Measurements from ENCODE around the gene LETMD1.

- TF ChIP-seq ZBTB1 (CRISPR knock-in tag; IDR thresholded peaks at IDR 0.05; ENCODE audit: borderline replicate concordance, low read depth) (no peak), ZFP36 (IDR thresholded peaks at IDR 0.05; ENCODE audit: low read depth, low read length, partially characterized antibody) (no peak), ZNF24 (IDR thresholded peaks at IDR 0.05) (no peak), EZH2 (IDR thresholded peaks at IDR 0.05; ENCODE audit: borderline replicate concordance, low read depth, low read length) (no peak), ZNF143 (CRISPR knock-in tag; IDR thresholded peaks at IDR 0.05) (no peak), ETV6 (IDR thresholded peaks at IDR 0.05; ENCODE audit: borderline replicate concordance in 1 of 2, low read depth in 2 of 2, low read length in 1 of 2) (no peak), ETV6 (CRISPR knock-in tag; IDR thresholded peaks at IDR 0.05; ENCODE audit: borderline replicate concordance) (no peak), MYC (IDR thresholded peaks at IDR 0.05; ENCODE audit: low read depth, low read length) (no peak), MYC (CRISPR knock-in tag; IDR thresholded peaks at IDR 0.05; ENCODE audit: borderline replicate concordance, low read depth) (no peak), POLR2A (conservative IDR thresholded peaks at IDR 0.05) (no peak), SAP30 (IDR thresholded peaks at IDR 0.05; ENCODE audit: borderline replicate concordance, insufficient read depth, low read depth, low read length, poor library complexity, severe bottlenecking) (no peak), RBM25 (IDR thresholded peaks at IDR 0.05; ENCODE audit: low read depth, low read length, severe bottlenecking) (no peak)
- TF ChIP-seq, protein P1, sequence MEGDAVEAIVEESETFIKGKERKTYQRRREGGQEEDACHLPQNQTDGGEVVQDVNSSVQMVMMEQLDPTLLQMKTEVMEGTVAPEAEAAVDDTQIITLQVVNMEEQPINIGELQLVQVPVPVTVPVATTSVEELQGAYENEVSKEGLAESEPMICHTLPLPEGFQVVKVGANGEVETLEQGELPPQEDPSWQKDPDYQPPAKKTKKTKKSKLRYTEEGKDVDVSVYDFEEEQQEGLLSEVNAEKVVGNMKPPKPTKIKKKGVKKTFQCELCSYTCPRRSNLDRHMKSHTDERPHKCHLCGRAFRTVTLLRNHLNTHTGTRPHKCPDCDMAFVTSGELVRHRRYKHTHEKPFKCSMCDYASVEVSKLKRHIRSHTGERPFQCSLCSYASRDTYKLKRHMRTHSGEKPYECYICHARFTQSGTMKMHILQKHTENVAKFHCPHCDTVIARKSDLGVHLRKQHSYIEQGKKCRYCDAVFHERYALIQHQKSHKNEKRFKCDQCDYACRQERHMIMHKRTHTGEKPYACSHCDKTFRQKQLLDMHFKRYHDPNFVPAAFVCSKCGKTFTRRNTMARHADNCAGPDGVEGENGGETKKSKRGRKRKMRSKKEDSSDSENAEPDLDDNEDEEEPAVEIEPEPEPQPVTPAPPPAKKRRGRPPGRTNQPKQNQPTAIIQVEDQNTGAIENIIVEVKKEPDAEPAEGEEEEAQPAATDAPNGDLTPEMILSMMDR (IDR thresholded peaks at IDR 0.05 in 2 of 3, conservative IDR thresholded peaks at IDR 0.05 in 1 of 3; ENCODE audit: insufficient read depth in 2 of 3, low read depth in 1 of 3, low read length in 3 of 3), result no peak
- TF ChIP-seq, protein P2, sequence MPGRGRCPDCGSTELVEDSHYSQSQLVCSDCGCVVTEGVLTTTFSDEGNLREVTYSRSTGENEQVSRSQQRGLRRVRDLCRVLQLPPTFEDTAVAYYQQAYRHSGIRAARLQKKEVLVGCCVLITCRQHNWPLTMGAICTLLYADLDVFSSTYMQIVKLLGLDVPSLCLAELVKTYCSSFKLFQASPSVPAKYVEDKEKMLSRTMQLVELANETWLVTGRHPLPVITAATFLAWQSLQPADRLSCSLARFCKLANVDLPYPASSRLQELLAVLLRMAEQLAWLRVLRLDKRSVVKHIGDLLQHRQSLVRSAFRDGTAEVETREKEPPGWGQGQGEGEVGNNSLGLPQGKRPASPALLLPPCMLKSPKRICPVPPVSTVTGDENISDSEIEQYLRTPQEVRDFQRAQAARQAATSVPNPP (IDR thresholded peaks at IDR 0.05; ENCODE audit: borderline replicate concordance, insufficient read depth, insufficient read length), result no peak
- TF ChIP-seq, protein P3, sequence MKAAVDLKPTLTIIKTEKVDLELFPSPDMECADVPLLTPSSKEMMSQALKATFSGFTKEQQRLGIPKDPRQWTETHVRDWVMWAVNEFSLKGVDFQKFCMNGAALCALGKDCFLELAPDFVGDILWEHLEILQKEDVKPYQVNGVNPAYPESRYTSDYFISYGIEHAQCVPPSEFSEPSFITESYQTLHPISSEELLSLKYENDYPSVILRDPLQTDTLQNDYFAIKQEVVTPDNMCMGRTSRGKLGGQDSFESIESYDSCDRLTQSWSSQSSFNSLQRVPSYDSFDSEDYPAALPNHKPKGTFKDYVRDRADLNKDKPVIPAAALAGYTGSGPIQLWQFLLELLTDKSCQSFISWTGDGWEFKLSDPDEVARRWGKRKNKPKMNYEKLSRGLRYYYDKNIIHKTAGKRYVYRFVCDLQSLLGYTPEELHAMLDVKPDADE (conservative IDR thresholded peaks at IDR 0.05; ENCODE audit: control insufficient read depth, low read depth, low read length), result no peak
Measured at GRCh38 chr12:51005671-51006070, 42.5 kb upstream of the LETMD1 start.

All from K562 (cell line).